Ovary (tissue), 1 donor: ENCODE measurements around the gene ZNF80.

Experiments used
- EP300 ChIP-seq: sonication (generic); formaldehyde crosslinking; IDR thresholded peaks from one replicate; pipeline ENCODE4 v1.6.1; 2017; ENCODE audit warnings: antibody characterized with exemption
- POLR2A ChIP-seq: fragments of 450-650 bp; IDR thresholded peaks from one replicate; pipeline ENCODE4 v1.6.1; 2017; ENCODE audit warnings: antibody characterized with exemption, mild to moderate bottlenecking, moderate library complexity

DNA sequence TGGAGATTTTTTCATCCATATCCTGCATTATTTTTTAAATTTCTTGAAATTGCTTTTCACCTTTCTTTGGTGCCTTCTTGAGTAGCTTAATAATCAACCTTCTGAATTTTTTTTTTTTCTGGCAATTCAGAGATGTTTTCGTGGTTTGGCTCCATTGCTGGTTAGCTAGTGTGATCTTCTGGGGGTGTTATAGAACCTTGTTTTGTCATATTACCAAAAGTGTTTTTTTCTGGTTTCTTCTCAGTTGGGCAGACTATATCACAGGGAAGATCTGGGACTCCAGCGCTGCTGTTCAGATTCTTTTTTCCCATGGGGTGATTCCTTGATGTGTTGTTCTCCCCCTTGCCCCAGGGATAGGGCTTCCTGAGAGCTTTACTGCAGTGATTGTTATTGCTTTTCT, 32.6 kb upstream of the ZNF80 start:
- TF ChIP-seq EP300 = no peak
- TF ChIP-seq POLR2A = no peak
